ENCODE results near the gene SH3RF3. TPM values are rescaled to one million over a fixed set of nuclear protein-coding genes. Genes with fewer than 3 reads are reported as not detected.

SH3RF3 gene
- total RNA-seq, 1 experiment from 2014 or later: 0.34 TPM

DNA sequence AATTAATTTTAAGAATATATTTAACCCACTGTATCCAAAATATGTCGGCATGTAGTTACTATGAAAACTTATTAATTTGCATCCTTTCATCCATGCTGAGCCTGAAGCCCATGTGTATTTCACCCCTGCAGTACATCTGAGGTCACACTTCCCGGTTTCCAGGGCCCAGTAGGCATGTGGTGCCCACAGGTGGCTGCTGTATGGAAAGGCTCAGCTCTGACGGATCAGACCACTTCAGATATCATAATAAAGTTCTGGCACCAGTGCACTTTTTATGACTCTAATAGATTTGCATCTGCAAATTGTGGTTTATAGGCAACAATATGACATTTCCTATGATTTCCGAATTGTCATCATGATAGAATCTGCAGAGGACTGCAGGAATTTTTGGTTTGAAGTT is 22.5 kb downstream of the SH3RF3 start:
- no peak overlapping the region for H2AFZ ChIP-seq (ENCODE audit: low read length)

DNA sequence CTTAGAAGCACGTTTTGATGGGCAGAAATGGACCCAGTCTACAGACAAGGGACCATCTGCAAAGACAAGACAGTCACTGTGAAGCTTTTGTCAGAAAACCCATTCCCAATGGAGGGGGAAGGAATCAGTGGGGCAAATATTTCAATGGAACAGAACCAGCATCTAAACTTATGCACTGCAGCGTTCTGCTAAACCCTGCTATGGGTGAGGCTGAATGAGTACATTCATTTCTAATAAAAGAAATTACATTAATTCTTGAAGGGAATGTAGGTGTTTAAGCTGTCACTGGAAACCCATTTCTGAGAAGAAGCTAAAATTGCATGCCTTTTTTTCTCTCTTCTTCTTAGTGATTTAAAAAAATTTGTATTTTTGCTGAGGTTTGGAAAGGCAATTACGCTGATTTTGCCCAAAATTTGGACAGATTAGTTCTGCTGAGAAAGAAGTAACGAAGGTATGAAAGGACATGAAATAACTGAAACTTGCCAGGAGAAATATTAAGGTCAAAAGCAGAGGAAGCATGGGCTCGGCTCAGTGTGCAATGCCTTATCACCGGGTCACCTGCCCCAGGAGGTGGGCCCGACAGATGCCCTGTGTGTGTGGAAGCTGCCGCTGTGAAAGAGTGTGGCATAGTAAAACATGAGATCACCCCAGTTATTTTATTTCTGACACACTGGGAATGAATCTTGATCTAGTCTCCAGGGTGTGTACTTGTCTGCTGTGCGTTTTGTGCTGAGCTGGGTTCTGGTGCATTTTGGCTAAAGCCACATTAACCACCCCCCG is 24.2 kb downstream of the SH3RF3 start:
- no peak overlapping the region for H3K27ac ChIP-seq (ENCODE audit: low read length)
- no peak overlapping the region for H3K4me3 ChIP-seq (ENCODE audit: low read length)
- H3K4me2 ChIP-seq (ENCODE audit: low read depth, low read length, poor library complexity, severe bottlenecking): no peak overlapping the region
- H3K9me2 ChIP-seq (replicated peaks; ENCODE audit: insufficient read depth, low read length): no peaks in the 10 kb centered on the region
- H2AFZ ChIP-seq (ENCODE audit: low read length): no peak overlapping the region
- DNase-seq: no peak
- no peaks in the 10 kb centered on the region for H3K36me3 ChIP-seq (ENCODE audit: insufficient read depth, low read length)
- H3K9me3 ChIP-seq (ENCODE audit: low read length): no peaks in the 10 kb centered on the region
- no peaks in the 10 kb centered on the region for H4K20me1 ChIP-seq (ENCODE audit: insufficient read depth, low read depth, low read length)
- no peak overlapping the region for H3K9ac ChIP-seq (ENCODE audit: low read length)
- peaks cover 57% of the 10 kb centered on the region for H3K4me1 ChIP-seq (ENCODE audit: low read length)
- H3K79me2 ChIP-seq (ENCODE audit: low read length): no peaks in the 10 kb centered on the region
- H3K27me3 ChIP-seq (ENCODE audit: low read length): no peaks in the 10 kb centered on the region

More for the DNA sequence above, 22.5 kb downstream of the SH3RF3 start:
- Histone ChIP-seq H3K27ac (ENCODE audit: low read length) (no peak overlapping the region), H3K9ac (ENCODE audit: low read length) (no peak overlapping the region), H3K36me3 (ENCODE audit: insufficient read depth, low read length) (no peaks in the 10 kb centered on the region), H3K4me3 (ENCODE audit: low read length) (peak overlapping the region; percentile 10; the same call in 1 of the 2 replicates), H3K79me2 (ENCODE audit: low read length) (no peaks in the 10 kb centered on the region), H3K27me3 (ENCODE audit: low read length) (no peaks in the 10 kb centered on the region), H3K9me2 (replicated peaks; ENCODE audit: insufficient read depth, low read length) (no peaks in the 10 kb centered on the region), H3K4me2 (ENCODE audit: low read depth, low read length, poor library complexity, severe bottlenecking) (peak overlapping the region; percentile 60), H3K4me1 (ENCODE audit: low read length) (peaks cover 62% of the 10 kb centered on the region), H3K9me3 (ENCODE audit: low read length) (no peaks in the 10 kb centered on the region), H4K20me1 (ENCODE audit: insufficient read depth, low read depth, low read length) (no peaks in the 10 kb centered on the region)
- DNase-seq: no peak

DNA sequence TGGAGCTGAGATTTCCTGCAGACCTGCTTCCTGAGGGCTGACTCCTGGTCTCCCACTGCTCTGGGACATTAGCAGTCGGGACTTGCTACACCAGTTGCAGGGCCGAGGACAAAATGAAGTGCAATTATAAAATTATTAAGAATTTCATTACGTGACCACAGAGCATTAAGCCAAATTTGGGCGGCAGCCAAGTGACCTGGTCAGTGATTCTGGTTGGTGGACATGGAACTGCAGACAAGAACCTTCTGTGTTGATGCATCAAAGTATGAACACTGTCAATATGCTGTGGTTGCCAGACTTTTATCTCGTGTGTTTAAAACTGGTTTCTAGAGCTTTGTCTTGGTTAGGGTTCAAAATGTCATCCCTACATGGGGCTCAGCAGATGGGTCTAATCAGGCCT is 24.8 kb downstream of the SH3RF3 start:
- no peak overlapping the region for H3K4me2 ChIP-seq (ENCODE audit: low read depth, low read length, poor library complexity, severe bottlenecking)
- H3K4me1 ChIP-seq (ENCODE audit: low read length): peaks cover 51% of the 10 kb centered on the region
- no peak overlapping the region for H3K9ac ChIP-seq (ENCODE audit: low read length)
- no peaks in the 10 kb centered on the region for H3K79me2 ChIP-seq (ENCODE audit: low read length)
- no peaks in the 10 kb centered on the region for H3K9me3 ChIP-seq (ENCODE audit: low read length)
- H3K36me3 ChIP-seq (ENCODE audit: insufficient read depth, low read length): no peaks in the 10 kb centered on the region
- H3K27me3 ChIP-seq (ENCODE audit: low read length): no peaks in the 10 kb centered on the region
- no peak overlapping the region for H2AFZ ChIP-seq (ENCODE audit: low read length)
- H4K20me1 ChIP-seq (ENCODE audit: insufficient read depth, low read depth, low read length): no peaks in the 10 kb centered on the region
- H3K27ac ChIP-seq (ENCODE audit: low read length): no peak overlapping the region
- no peak overlapping the region for H3K4me3 ChIP-seq (ENCODE audit: low read length)
- no peaks in the 10 kb centered on the region for H3K9me2 ChIP-seq (replicated peaks; ENCODE audit: insufficient read depth, low read length)
- DNase-seq: no peak

DNA sequence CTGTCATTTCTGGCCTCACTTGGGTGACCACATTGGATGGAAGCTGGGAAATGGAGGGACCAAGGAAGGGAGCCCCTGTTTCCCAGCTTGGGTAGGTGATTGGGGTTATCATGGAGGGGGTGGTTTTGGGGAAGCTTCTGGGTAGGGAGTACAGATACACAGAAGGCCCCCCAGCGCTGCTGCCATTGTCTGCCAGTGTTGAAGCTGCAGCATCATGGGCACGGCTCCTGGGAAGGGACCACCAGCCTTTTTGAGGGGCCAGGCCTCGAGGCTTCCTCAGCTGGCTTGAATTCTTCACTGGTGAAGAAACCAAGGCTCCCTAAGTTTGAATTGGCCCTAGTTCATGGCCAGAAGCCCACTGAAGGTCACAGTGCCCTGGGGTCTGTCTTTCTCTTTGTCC is 25.2 kb downstream of the SH3RF3 start:
- DNase-seq: no peak
- no peaks in the 10 kb centered on the region for H4K20me1 ChIP-seq (ENCODE audit: insufficient read depth, low read depth, low read length)
- no peak overlapping the region for H3K4me2 ChIP-seq (ENCODE audit: low read depth, low read length, poor library complexity, severe bottlenecking)
- H3K27me3 ChIP-seq (ENCODE audit: low read length): no peaks in the 10 kb centered on the region
- no peak overlapping the region for H2AFZ ChIP-seq (ENCODE audit: low read length)
- no peak overlapping the region for H3K27ac ChIP-seq (ENCODE audit: low read length)
- H3K4me3 ChIP-seq (ENCODE audit: low read length): no peak overlapping the region
- no peaks in the 10 kb centered on the region for H3K9me3 ChIP-seq (ENCODE audit: low read length)
- peaks cover 47% of the 10 kb centered on the region for H3K4me1 ChIP-seq (ENCODE audit: low read length)
- H3K36me3 ChIP-seq (ENCODE audit: insufficient read depth, low read length): no peaks in the 10 kb centered on the region
- no peak overlapping the region for H3K9ac ChIP-seq (ENCODE audit: low read length)
- H3K9me2 ChIP-seq (replicated peaks; ENCODE audit: insufficient read depth, low read length): no peaks in the 10 kb centered on the region
- H3K79me2 ChIP-seq (ENCODE audit: low read length): no peaks in the 10 kb centered on the region

DNA sequence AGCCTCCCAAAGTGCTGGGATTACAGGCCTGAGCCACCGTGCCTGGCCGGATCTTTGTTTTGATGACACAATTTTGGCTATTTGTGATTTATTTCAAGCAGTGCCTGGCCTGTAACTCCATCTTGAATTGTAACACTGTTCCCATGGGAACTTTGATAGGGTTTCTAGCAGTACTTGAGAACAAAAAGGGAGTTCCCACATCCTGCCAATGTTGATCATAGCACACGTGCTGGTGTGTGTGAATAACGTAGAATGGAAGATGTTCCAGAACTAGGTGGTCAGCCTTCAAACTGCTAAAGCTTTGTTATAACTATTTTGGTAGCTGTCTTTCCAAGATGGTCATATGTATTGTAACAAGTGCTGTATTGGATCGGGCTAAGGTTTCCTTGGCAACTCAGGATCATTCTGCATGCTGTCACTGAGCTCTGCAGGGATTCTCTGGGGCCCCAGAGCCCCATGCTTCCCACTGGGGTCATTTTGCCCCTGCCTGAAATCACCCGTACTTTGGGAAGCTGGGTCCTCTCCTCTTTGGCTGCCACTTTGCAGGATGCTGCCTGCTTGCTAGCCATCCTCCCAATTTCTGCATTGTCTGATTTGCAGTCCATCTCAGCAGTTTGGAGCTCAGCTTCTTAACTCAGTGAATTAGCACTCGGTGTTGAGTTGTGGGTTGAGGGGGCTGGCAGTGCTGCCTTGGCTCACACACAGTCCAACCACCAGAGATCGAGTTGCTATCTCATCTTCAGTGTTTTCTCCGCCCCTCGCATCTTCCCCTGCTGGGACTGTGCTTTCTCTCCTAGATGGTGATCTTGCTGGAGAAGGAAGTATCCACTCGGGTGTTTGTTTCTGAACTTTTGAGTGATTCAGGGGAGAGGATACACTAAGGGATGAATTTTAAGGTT is 26.8 kb downstream of the SH3RF3 start:
- no peak overlapping the region for H3K9ac ChIP-seq (ENCODE audit: low read length)
- H3K4me3 ChIP-seq (ENCODE audit: low read length): no peak overlapping the region
- no peaks in the 10 kb centered on the region for H3K9me2 ChIP-seq (replicated peaks; ENCODE audit: insufficient read depth, low read length)
- H3K9me3 ChIP-seq (ENCODE audit: low read length): no peaks in the 10 kb centered on the region
- no peaks in the 10 kb centered on the region for H3K27me3 ChIP-seq (ENCODE audit: low read length)
- no peak for DNase-seq
- H3K36me3 ChIP-seq (ENCODE audit: insufficient read depth, low read length): no peaks in the 10 kb centered on the region
- H4K20me1 ChIP-seq (ENCODE audit: insufficient read depth, low read depth, low read length): no peaks in the 10 kb centered on the region
- no peak overlapping the region for H3K27ac ChIP-seq (ENCODE audit: low read length)
- peaks cover 41% of the 10 kb centered on the region for H3K4me1 ChIP-seq (ENCODE audit: low read length)
- H2AFZ ChIP-seq (ENCODE audit: low read length): no peak overlapping the region
- no peak overlapping the region for H3K4me2 ChIP-seq (ENCODE audit: low read depth, low read length, poor library complexity, severe bottlenecking)
- H3K79me2 ChIP-seq (ENCODE audit: low read length): no peaks in the 10 kb centered on the region

DNA sequence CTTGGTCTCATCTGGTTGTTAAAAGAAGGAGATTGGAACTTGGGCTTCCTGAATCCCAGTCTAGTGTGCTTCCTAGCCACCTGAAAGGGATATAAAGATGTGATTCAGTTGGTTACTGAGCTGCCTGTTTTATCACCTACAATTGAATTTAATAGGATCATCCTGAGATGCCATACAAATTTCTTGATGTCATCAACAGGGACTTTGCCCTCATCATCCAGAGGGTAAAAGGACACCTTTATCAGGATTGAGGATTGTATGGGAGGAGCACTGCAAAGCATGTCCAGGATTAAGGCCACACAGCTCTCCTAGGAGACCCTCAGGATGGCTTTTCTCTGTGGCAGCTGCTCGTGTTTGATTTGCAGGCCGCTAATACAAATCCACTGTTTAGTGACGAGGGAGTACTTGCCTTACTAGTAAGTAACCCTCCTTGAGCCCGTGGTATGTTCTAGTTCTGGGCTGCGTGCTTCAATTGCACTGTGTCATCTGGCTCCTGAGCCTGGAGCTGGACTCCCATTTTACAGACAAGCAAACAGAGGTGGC is 28.6 kb downstream of the SH3RF3 start:
- Histone ChIP-seq H3K4me1 (ENCODE audit: low read length) (peaks cover 36% of the 10 kb centered on the region), H3K9me2 (replicated peaks; ENCODE audit: insufficient read depth, low read length) (no peaks in the 10 kb centered on the region), H3K36me3 (ENCODE audit: insufficient read depth, low read length) (no peaks in the 10 kb centered on the region), H3K9me3 (ENCODE audit: low read length) (no peaks in the 10 kb centered on the region), H3K4me3 (ENCODE audit: low read length) (no peak overlapping the region), H3K27me3 (ENCODE audit: low read length) (no peaks in the 10 kb centered on the region), H3K79me2 (ENCODE audit: low read length) (no peaks in the 10 kb centered on the region), H3K9ac (ENCODE audit: low read length) (no peak overlapping the region), H3K4me2 (ENCODE audit: low read depth, low read length, poor library complexity, severe bottlenecking) (no peak overlapping the region), H3K27ac (ENCODE audit: low read length) (no peak overlapping the region), H4K20me1 (ENCODE audit: insufficient read depth, low read depth, low read length) (no peaks in the 10 kb centered on the region), H2AFZ (ENCODE audit: low read length) (no peak overlapping the region)
- no peak for DNase-seq

DNA sequence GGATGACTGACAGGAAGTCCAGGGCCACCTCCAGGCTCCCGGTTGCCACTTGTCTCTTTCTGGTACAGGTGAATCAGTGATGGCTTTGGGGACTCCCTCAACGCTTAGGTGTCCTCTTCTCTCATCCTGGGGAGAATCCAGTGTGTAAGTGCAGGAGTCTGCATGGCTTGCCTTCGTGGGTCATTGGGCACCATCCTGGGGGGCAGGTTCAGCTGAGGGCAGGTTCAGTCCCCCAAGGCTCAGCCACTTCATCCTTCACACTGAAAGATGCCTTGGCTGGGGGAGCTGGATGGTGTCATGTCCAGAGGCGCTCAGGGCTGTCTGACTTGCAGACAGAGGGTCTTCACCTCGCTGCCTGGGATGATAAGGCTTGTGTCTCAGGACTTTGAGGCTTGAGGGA is 29.2 kb downstream of the SH3RF3 start:
- Histone ChIP-seq H3K4me2 (ENCODE audit: low read depth, low read length, poor library complexity, severe bottlenecking) (no peak overlapping the region), H3K4me3 (ENCODE audit: low read length) (no peak overlapping the region), H3K4me1 (ENCODE audit: low read length) (peaks cover 30% of the 10 kb centered on the region), H3K9me2 (replicated peaks; ENCODE audit: insufficient read depth, low read length) (no peaks in the 10 kb centered on the region), H3K36me3 (ENCODE audit: insufficient read depth, low read length) (no peaks in the 10 kb centered on the region), H2AFZ (ENCODE audit: low read length) (no peak overlapping the region), H3K27me3 (ENCODE audit: low read length) (no peaks in the 10 kb centered on the region), H3K79me2 (ENCODE audit: low read length) (no peaks in the 10 kb centered on the region), H3K9me3 (ENCODE audit: low read length) (no peaks in the 10 kb centered on the region), H3K27ac (ENCODE audit: low read length) (no peak overlapping the region), H3K9ac (ENCODE audit: low read length) (no peak overlapping the region), H4K20me1 (ENCODE audit: insufficient read depth, low read depth, low read length) (no peaks in the 10 kb centered on the region)
- DNase-seq: no peak

DNA sequence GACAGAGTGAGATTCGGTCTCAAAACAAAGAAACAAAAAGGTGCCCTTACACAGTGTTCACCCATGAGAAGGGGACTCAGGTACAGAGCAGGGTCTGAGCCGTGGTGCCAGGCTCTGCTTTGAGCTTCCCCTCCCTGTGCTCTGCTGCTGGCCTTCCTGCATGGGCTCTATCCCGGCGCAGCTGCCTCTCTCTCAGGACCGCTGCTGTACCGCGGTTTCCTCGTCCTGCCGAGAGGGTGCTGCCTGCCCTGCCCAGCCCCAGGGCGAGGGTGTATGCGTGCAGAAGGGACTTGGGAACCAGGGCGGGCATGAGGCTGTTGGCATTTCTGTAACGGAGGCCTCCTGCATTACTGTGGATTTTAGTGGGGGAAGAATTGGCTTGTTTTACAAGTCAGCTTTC is 30.1 kb downstream of the SH3RF3 start:
- Histone ChIP-seq H3K36me3 (ENCODE audit: insufficient read depth, low read length) (no peaks in the 10 kb centered on the region), H3K4me1 (ENCODE audit: low read length) (peaks cover 29% of the 10 kb centered on the region), H3K4me3 (ENCODE audit: low read length) (no peak overlapping the region), H3K27me3 (ENCODE audit: low read length) (no peaks in the 10 kb centered on the region), H3K4me2 (ENCODE audit: low read depth, low read length, poor library complexity, severe bottlenecking) (no peak overlapping the region), H3K9ac (ENCODE audit: low read length) (no peak overlapping the region), H2AFZ (ENCODE audit: low read length) (no peak overlapping the region), H3K9me2 (replicated peaks; ENCODE audit: insufficient read depth, low read length) (no peaks in the 10 kb centered on the region), H3K27ac (ENCODE audit: low read length) (no peak overlapping the region), H3K9me3 (ENCODE audit: low read length) (no peaks in the 10 kb centered on the region), H3K79me2 (ENCODE audit: low read length) (no peaks in the 10 kb centered on the region), H4K20me1 (ENCODE audit: insufficient read depth, low read depth, low read length) (no peaks in the 10 kb centered on the region)
- DNase-seq: no peak
